GM18499 (cell line): ENCODE data around the gene C19orf73.

Source experiments
- ATAC-seq: cut with Tn5 transposase; IDR thresholded peaks from one replicate; pipeline ENCODE4 v1.9.1; 2021; ENCODE audit warnings: moderate number of reproducible peaks; ENCODE audit not compliant: insufficient read depth, unreplicated experiment

C19orf73 gene

DNA sequence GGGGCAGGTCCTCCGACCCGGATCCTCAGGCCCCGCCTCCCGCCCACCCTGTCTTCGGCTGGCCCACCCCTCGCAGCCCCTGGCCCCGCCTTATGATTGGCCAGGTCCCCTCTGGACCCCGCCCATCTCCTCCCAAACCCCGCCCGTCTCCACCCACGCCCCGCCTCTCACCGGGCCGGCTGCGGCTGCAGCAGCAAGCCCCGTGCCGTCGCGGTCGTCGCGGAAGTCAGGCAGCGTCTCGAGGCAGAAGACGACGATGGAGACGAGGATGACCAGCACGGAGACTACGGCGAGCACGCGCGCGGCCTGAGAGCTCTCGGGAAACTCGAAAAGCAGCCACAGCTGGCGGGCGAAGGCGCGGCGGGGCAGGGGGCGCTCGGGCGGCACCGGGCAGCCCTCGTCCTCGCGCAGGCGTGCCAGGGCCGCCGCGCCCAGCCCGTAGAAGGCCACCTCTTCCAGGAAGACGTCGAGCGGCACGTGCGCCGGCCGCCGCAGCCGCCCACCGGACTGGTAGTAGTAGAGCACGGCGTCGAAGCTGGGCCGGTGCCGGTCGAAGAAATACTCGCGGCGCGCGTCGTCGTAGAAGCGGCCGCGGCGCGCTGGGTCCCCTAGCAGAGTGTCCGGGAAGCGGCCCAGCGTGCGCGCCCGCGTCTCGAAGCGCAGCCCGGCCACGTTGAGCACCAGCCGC, 46.9 kb downstream of the C19orf73 start:
- ATAC-seq: no peak

DNA sequence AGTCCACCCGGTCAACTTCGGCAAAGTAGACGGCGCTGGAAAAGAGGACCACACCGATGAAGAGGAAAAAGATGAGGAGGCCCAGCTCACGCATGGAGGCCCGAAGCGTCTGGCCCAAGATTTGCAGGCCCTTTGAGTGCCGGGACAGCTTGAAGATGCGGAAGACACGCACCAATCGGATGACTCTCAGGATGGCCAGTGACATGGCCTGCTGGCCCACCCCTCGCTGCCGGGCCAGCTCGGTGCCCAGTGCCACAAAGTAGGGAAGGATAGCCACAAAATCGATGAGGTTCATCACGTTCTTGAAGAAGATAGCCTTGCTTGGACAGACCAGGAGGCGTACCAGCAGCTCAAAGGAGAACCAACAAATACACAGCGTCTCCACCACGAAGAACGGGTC, 48.5 kb downstream of the C19orf73 start:
- no peak for ATAC-seq

DNA sequence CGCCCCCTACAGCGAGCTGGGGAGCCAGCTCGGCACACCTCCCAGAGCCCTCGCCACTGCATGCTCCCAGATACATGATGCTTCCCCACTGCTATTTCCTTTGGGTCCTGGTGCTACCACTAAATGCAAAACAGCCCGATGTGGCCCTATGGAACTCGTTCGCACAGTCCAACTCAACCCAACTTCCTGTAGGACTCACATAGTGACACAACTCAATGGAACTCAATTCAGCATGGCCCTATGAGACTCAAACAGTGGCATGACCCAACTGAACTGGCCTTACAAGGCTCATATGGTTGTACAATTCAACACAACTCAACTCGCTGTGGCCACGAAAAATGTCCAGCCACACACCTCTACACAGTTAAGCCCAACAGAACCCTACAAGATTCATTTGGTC, 49.9 kb downstream of the C19orf73 start:
- ATAC-seq: no peak
